ENCODE measurements around the gene ADARB1.

The ADARB1 gene

DNA sequence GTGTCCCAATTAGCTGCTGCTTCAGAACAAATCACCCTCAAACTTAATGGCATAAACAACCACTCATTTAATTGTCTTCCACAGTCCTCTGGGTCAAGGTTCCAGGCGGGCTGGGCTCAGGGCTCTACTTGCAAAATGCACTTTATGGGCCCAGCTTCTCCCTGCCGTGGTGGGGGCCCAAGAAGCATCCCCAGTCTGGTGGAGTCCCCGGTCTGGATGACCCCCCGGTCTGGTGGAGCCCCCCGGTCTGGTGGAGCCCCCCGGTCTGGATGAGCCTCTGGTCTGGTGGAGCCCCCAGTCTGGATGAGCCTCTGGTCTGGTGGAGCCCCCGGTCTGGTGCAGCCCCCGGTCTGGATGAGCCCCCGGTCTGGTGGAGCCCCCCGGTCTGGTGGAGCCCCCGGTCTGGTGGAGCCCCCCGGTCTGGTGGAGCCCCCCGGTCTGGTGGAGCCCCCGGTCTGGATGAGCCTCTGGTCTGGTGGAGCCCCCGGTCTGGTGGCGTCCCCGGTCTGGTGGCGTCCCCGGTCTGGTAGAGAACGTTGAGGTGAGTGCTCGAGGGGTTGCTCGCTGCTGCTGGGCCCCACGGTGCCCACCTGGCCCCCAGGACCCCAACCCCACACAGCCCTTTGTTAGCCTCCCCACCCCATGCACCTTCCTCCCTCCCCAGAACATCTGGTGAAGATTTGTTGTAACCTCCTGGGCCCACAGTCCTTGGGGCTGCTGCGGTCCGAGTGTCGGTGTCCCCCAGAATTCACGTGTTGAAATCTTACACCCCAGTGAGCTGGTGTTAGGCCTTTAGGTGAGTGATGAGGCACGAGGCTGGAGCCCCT is 179.5 kb downstream of the ADARB1 start:
- no peak for DNase-seq (ENCODE audit: low spot score)

DNA sequence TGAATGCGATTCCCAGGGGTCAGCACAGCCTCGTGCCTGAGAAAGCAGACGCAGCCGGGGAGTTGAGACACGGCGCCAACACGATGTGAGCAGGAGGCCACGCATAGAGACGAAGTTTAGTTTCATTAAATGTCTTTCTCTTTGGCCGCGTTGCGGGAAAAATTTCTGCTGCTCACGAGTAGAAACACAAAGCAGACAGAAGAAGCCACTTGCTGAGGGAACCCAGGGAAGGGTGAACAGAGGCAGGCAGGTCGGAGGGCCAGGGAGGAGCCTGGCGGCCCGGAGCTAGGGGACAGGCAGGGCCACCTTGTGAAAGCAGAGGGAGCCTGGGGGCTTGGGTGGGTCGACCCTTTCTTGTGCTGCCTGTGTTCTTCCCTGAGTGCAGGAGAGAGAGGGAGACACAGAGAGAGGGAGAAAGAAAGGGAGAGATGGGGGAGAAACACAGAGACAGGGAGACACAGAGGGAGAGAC is 180.1 kb downstream of the ADARB1 start:
- DNase-seq (ENCODE audit: low spot score), result no peak

DNA sequence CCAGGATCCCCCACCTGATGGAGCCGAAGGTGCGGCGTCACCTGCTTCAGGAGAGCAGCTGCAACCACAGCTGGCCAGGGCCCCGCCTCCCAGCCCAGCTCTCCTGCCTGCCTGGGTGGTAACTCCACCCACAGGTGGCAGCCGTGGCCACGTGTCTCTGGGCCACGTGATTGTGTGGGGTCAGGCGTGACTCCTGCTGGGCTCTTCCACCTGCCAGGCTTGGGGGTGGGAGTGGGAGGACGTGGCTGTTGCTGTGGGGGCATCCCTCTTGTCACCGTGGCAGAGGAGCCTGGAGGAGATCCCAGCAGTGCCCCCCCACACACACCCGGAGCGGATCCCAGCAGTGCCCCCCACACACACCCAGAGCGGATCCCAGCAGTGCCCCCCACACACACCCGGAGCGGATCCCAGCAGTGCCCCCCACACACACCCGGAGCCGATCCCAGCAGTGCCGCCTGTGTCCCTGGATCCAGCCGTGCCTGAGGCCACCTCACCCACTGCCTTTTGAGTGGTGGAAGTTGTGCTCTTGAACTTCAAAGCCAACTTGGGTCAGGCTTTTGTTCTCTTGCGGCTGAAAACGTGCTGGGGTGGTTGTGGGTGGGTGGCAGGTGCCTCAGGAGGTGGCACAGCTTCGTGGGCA is 181.1 kb downstream of the ADARB1 start:
- DNase-seq (ENCODE audit: low spot score), result no peak

DNA sequence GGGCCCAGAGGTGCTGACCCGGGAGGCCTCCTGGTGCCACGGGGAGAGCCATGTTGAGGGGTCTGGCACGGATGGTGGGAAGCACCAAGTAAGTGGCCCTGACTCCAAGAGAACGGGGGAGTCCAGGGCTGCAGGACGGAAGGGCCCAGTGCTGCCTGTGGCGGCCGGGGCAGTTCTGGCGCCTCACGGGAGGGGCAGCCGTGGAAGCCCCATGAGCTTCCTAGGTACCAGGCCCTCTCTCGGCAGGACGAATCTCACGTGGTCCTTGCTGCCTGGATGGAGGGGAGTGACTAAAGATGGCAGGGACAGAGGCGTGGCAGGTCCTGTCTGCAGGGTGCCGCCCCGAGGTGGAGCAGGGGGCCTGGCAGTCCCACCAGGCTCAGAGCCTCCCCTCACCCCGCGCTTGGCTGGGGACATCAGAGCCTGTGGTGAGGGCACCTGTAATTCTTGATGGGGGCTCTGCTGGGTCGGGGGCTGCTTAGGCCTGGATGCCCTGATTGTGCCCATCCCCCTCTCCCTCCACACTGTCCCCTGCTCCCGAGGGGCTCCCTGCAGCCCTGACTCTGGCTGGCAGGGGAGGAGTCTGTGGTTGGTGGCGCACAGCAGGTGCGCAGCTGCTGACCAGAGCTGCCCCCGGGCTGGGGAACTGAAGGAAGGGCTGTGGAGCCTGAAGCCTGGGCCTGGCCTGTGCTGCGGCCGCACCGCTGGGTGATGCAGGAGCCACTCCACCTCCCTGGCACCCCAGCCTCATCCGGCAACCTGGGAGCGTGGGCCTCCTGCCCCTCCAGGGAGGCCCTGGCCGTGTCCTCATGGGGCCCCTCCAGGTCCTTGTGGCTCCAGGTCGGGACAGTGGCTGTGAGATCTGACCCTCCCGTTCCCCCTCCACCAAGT is 181.9 kb downstream of the ADARB1 start:
- DNase-seq (ENCODE audit: low spot score), result no peak

DNA sequence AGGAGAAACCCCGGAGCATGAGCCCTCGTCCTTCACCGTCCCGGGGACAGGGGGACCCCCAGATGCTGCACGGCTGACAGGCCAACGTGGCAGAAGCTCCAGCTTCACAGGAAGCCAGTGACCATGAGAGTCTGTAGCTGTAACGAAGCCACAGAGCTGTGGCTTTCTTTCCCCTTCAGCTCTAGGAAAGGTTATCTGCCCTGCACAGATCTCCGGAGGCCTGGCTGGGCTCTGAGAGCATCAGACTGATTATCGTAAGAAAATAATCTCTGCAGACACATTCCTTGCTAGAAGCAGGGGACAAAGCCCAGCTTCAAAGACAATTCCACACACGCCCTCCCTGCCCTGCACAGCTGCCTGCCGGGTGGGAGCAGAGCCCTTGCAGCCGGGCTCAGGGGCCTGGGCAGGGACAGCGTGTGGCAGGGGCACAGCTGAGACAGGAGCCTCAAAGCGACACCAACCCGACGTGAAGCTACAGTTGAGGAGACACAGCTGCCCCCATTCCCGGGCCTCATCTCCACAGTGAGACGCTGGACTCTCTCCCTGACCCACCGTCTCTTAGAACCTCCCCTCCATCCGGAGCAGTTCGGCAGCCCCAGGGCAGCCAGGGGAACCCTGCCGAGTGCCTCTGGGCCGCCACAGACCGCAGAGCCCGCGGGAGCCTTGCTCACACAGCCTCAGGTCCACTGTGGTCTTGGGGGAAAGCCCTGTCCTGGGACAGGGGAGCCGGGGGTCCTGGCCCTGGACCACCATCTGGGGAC is 182.7 kb downstream of the ADARB1 start:
- DNase-seq (ENCODE audit: low spot score), result no peak

DNA sequence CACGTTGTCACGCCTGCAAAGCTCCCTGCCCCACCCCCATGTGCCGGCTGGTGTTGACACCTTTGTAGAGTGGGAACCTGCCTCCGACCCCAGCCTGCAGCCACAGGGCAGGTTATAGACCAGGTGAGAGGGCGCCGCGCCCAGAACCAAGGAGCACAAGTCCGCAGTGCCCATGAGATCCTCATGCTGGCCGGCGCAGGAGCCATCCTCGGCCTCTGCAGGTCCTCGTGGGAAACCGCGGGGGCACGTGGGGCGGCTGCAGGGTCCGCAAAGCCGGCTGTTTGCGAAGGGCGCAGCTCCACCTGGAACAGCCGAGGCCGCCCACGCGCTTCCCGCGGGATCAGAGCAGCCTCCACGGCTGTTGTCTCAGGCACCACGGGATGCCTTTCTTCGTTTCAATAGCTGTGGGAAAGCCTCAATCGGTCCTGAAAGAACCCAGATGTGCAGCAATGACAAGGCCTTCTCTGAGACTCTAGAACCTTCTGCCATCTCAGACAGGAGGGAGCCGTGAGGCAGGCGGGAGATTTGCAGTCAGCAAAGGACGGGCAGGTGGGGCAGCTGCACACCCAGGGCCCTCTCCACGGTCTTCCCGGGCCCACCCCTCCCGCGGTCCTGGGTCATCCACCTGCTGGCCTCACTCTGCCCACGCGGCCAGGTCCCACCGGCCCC is 183.4 kb downstream of the ADARB1 start:
- DNase-seq (ENCODE audit: low spot score), result no peak

DNA sequence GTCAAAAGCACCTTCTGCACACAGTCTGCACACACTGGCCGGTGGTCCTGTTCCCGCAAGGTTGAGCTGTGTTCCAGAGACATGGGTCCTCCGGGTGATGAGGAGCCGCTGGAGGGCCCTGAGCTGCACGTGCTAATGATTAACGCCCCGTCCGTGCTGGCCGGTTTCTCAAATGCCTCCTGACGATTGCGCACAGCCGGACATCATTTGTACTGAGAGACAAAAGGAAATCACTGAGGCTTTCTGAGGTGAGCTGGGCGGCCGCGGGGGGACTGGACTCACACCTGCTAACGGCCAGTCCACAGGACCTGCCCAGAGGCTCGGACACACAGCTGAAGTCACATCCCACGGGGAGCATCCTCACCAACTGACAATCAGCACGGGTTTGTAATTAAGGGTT is 184.1 kb downstream of the ADARB1 start:
- no peak for DNase-seq (ENCODE audit: low spot score)

DNA sequence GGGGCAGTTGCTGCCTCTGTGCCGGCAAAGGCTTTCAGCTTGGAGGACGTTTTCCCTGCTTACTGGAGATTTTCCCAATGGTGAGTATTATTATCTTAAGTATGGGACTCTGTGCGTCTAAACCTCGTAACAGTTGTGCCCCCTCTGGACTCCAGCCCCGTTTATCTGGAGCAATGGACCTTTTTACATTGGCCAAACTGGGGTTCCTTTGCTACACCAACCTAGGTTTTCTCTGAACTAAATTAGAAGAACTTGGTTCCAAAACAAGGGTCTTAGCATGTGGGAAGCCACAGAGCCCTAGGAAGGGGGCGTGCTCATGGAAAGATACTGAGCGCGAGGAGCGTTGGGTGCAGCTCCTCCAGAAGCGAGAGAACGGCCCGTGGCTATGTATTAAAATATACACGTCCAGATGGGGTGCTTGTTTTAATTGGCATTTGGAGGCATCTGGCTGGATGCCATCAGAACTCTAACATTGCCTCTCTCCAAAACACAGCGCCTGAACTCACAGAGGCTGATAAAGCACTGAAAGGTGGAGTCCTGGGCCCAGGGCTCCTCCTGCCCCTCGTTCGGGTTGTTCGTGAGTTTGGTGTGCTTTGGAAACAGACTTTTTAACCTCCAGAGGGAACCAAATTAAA is 184.9 kb downstream of the ADARB1 start:
- DNase-seq (ENCODE audit: low spot score), result no peak

DNA sequence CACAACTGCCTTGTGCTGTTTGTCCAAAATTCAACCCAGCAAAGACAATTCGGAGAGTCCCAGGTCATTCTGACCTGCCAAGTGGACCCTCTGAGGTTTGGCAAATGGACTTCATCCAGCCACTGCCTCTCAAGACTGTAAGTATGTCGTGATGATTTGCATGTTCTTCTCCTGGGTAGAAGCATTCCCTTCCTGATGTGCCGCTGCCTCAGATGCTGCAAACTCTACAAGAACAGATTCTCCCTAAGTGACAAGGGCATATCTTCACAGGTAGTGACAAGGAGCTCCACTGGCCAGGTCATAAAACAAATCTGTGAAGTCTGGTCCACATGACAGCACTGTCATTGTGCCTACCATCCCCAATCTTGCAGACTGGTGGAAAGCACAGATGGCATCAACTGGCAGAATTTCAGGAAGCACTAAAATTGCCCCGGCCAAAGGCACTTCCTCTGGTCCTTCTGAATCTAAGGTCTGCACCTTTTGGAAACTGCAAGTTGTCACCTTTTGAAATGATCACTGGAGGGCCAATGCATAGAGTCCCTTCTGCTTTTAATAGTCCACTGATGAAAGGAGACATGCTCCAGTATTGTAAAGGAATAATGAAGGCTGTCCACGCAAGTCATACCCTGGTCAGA is 185.9 kb downstream of the ADARB1 start:
- DNase-seq (ENCODE audit: low spot score), result no peak

DNA sequence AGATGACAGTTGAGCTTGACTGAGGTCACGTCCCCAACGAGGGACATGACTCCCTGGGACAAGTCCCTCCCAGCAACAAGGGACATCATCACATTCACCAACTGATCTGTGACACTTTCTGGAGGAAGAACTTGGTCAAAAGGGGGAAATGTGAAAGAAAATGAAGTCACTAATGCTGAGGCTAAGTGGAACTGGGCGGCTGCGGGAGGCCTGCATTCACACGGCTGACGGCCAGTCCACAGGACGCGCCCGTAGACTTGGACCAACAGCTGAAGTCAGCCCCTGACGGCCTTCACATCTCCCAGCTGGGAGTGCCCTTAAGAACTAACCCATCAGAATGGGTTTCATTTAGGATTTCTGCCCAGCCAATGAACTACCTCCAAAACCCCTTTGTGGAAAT is 186.7 kb downstream of the ADARB1 start:
- no peak for DNase-seq (ENCODE audit: low spot score)

DNA sequence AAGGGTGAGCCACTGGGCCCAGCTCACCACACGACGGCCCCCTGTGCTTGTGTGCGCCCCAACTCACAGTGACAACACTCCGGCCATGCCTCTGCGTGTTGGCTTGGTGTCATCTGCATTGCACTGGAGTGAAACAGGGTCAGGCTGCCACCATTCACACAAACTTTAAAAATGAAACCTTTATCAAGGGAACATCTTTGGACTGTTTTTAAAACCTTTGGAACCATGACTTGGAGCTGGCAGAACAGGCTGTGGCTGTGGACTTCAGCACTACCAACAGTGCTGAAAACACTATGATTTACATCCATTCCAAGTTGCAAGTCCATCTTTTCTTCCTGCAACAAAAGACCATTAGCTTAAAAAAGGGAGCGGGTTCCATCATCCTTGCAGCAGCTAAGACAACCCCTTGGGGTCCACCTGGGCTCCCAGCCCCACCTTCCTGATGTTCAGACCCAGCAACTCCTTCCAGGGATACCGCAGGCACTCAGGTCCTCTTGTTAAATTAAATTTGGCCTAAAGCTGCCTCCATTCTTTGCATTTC is 187.7 kb downstream of the ADARB1 start:
- DNase-seq (ENCODE audit: low spot score), result no peak

DNA sequence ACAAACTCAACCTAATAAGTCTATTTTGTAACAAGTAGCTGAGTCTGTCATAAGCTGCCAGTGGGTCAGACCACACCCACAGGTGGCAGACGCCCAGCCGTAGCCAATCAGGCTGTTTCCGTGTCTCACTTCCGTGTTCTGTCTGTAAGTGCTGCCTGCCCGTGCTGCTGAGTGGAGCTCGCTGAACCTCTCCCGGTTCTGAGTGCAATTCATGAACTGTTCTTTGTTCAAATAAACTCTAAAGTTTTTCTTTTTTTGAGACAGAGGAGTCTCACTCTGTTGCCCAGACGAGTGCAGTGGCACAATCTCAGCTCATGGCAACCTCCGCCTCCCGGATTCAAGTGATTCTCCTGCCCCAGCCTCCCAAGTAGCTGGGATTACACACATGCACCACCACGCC is 188.2 kb downstream of the ADARB1 start:
- no peak for DNase-seq (ENCODE audit: low spot score)

DNA sequence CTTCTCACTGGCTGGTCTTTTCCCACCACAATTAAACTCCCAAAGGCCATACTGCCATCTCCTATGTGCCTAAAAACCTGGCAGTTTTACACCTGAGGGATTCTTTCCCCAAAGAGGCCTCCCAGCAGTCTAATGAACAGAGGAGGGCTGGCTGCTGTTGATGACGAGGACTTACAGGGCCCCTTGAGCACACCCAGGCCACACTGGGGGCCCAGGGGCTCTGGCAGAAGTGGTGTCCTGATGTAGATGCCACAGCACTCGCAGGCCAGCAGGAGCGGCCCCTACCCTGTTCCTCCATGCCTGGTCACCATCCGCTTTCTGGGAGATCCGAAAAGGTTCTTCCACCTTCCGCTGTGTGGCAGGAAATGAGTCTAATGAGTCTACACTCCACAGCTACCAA is 189.2 kb downstream of the ADARB1 start:
- no peak for DNase-seq (ENCODE audit: low spot score)

DNA sequence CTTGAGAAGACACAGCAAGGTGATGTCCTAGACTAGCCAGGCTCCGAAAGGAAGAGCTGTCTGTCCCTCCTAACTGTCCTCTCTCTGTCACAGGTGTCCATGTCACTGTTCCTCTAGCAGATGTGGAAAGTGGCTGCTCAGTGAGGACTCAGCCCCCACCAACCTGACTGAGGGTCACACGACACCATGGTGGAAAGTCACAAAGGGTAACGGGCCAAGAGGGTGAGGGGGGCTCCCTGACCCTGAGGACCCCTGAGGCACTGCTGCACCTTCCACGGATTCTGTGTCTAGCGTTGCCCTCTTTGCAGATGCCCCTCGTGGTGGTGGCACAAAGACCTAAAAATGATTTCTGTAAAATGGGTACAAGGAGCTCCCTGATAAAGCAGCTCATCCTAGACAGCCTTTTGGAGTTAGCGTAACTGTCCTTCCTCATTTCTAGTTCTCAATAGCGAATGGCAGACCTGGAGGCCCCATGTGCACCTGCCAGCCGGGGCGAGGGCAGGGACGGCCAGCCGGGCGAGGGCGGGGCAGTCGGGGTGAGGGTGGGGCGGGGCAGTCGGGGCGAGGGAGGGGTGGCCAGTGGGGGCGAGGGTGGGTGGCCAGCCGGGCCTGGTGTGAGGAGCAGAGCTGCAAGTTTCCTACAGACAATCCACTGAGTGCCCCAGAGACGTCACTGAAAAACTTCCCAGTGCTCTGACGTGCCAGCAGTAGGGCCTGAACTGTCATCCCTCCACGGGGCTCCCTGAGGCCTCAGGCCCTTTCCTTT is 189.9 kb downstream of the ADARB1 start:
- DNase-seq (ENCODE audit: low spot score), result no peak

DNA sequence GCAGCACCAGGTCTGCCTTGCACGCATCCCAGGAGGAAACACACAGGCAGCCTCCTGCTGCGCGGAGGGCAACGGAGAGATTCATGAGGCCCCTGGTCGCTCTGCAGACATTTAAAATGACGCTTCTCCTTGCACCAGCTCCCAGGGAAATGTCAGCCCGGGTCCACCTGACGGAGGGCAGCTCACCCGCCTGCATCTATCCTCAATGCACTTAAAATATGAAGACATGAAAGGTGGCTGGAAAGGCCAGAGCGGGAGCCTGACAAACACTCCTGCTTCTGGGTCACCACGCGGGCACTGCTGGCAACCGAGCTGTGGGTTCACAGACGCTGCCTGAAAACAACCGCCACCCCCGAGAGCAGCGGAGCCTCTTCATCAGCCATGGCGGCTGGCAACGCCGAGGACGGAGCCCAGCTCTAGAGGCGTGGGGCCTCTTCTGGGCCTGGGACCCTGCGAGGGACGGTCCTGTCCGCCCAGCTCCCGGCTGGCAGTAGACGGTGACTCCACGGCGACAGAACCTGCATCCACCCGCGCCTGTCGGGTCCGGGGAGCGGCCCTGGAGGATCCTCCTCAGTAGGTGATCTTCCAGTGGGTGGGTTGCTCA is 190.6 kb downstream of the ADARB1 start:
- DNase-seq (ENCODE audit: low spot score), result no peak

DNA sequence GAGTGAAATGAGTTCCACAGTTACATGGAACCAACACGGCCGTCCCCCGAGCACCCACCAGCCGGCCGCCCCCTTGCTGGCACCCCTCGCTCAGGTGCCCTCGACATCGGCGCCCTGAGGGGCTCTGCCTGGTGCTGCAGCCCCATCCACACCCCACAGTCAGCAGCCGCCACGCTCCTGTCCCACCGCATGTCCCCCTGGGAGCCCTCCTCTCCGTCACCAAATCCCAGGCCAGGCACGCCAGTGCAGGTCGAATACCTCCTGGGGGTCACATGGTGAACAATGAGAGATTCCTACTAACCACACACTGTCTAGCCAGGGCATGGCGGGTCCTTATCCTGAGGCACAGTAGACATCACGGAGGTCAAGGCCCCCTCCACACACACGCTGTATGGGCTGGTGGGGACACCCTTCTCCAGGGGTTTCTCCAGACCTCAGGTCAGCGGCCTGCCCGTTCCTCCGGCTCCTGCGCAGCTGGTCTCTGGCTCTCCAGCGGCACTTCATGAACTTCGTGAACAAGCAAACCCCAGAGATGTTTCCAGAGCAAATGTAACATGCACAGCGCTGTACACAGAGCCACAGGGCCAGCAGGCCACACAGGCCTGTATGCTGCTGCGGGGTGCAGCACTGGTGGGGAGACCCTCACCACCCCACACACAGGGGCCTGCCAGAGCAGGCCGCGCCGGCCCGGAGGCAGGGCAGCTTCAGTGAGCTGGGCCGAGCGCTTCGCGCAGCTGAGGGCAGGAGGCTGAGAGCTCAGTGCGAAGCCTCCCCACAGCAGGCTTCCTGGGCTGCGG is 191.5 kb downstream of the ADARB1 start:
- no peak for DNase-seq (ENCODE audit: low spot score)

DNA sequence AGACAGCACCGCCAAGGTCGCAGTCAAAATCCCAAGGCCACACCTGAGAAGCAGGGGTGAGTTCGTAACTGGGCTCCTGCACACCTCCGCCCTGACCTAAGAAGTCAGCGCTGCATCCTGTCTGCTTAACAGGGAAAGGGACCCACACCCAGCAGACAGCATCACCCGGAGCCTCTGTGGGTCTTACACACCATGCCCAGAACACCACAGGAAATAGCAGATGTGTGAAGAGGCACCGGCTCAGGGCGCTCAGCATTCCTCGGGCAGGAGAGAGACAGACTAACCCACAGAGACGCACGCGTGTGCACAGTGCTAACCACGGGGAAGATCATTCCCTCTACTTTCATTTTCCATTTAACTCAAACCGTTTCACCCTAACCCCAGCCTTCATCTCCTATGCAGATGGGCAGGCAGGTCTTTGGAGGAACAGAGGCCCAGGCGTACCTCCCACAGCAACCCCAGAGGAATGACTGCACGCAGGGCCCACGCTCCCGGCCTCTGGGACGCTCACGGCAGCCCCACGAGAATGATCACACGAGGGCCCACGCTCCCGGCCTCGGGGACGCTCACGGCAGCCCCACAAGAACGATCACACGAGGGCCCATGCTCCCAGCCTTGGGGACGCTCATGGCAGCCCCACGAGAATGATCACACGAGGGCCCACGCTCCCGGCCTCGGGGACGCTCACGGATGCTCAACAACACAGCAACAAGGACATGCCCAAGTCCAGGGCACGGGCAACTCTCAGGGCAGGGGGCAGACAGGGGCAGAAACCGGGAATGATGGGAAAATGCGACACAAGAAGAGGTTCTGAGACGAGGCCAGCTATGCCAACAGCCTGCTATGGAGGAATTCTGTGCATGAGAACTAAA is 192.4 kb downstream of the ADARB1 start:
- DNase-seq (ENCODE audit: low spot score), result no peak

Measured in hepatic stellate cell (primary cell).